Measurements from ENCODE around the gene FYCO1.

The FYCO1 gene

GRCh38 chr3:45911511-45912226, 84.0 kb downstream of the FYCO1 start:
- Histone ChIP-seq H3K4me1 (ENCODE audit: control insufficient read depth in 5 of 5, insufficient read depth in 5 of 5, low read length in 5 of 5) (peaks cover 0 to 4% (median 0%) of the 10 kb centered on the region in 5 donors), H3K36me3 (ENCODE audit: control insufficient read depth in 5 of 5, insufficient read depth in 5 of 5, low read length in 5 of 5) (peaks cover 0 to 3% (median 0%) of the 10 kb centered on the region in 5 donors), H3K27me3 (ENCODE audit: control insufficient read depth in 5 of 5, insufficient read depth in 4 of 5, low read length in 5 of 5) (no peaks in the 10 kb centered on the region), H3K27ac (ENCODE audit: low read depth, low read length) (no peak overlapping the region), H3K9ac (ENCODE audit: low read length in 5 of 5) (no peak overlapping the region), H3K9me3 (ENCODE audit: control insufficient read depth in 5 of 5, low read length in 5 of 5) (no peaks in the 10 kb centered on the region), H3K4me3 (ENCODE audit: low read depth in 1 of 5, low read length in 5 of 5) (no peak overlapping the region)

GRCh38 chr3:45910892-45911291, 84.7 kb downstream of the FYCO1 start:
- Histone ChIP-seq H3K9ac (ENCODE audit: low read length in 5 of 5) (no peak overlapping the region), H3K27me3 (ENCODE audit: control insufficient read depth in 5 of 5, insufficient read depth in 4 of 5, low read length in 5 of 5) (no peaks in the 10 kb centered on the region), H3K4me3 (ENCODE audit: low read depth in 1 of 5, low read length in 5 of 5) (no peak overlapping the region), H3K9me3 (ENCODE audit: control insufficient read depth in 5 of 5, low read length in 5 of 5) (no peaks in the 10 kb centered on the region), H3K27ac (ENCODE audit: low read depth, low read length) (no peak overlapping the region), H3K4me1 (ENCODE audit: control insufficient read depth in 5 of 5, insufficient read depth in 5 of 5, low read length in 5 of 5) (peaks cover 0 to 3% (median 0%) of the 10 kb centered on the region in 5 donors), H3K36me3 (ENCODE audit: control insufficient read depth in 5 of 5, insufficient read depth in 5 of 5, low read length in 5 of 5) (peaks cover 0 to 3% (median 0%) of the 10 kb centered on the region in 5 donors)

GRCh38 chr3:45909542-45909941, 86.1 kb downstream of the FYCO1 start:
- no peaks in the 10 kb centered on the region for H3K9me3 ChIP-seq (ENCODE audit: control insufficient read depth in 5 of 5, low read length in 5 of 5)
- H3K36me3 ChIP-seq (ENCODE audit: control insufficient read depth in 5 of 5, insufficient read depth in 5 of 5, low read length in 5 of 5), result peaks cover 0 to 3% (median 0%) of the 10 kb centered on the region in 5 donors
- no peak overlapping the region for H3K27ac ChIP-seq (ENCODE audit: low read depth, low read length)
- no peak overlapping the region for H3K4me3 ChIP-seq (ENCODE audit: low read depth in 1 of 5, low read length in 5 of 5)
- H3K9ac ChIP-seq (ENCODE audit: low read length in 5 of 5), result no peak overlapping the region
- H3K27me3 ChIP-seq (ENCODE audit: control insufficient read depth in 5 of 5, insufficient read depth in 4 of 5, low read length in 5 of 5), result no peaks in the 10 kb centered on the region
- H3K4me1 ChIP-seq (ENCODE audit: control insufficient read depth in 5 of 5, insufficient read depth in 5 of 5, low read length in 5 of 5), result no peaks in the 10 kb centered on the region

DNA sequence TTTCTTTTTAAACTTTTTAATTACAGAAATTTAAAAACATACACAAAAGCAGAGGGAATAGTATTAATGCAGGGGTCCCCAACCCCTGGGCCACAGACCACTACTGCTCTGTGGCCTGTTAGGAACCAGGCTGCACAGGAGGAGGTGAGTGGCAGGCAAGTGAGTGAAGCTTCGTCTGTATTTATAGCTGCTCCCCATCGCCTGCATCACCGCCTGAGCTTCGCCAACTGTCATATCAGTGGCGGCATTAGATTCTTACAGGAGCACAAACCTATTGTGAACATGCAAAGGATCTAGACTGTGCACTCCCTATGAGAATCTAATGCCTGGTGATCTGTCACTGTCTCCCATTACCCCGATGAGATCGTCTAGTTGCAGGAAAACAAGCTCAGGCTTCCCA, 86.9 kb downstream of the FYCO1 start:
- H3K4me3 ChIP-seq (ENCODE audit: low read depth in 1 of 5, low read length in 5 of 5), result no peak overlapping the region
- H3K27ac ChIP-seq (ENCODE audit: low read depth, low read length), result no peak overlapping the region
- H3K27me3 ChIP-seq (ENCODE audit: control insufficient read depth in 5 of 5, insufficient read depth in 4 of 5, low read length in 5 of 5), result no peaks in the 10 kb centered on the region
- H3K9ac ChIP-seq (ENCODE audit: low read length in 5 of 5), result no peak overlapping the region
- H3K4me1 ChIP-seq (ENCODE audit: control insufficient read depth in 5 of 5, insufficient read depth in 5 of 5, low read length in 5 of 5), result no peaks in the 10 kb centered on the region
- H3K36me3 ChIP-seq (ENCODE audit: control insufficient read depth in 5 of 5, insufficient read depth in 5 of 5, low read length in 5 of 5), result peaks cover 0 to 3% (median 0%) of the 10 kb centered on the region in 5 donors
- H3K9me3 ChIP-seq (ENCODE audit: control insufficient read depth in 5 of 5, low read length in 5 of 5), result no peaks in the 10 kb centered on the region

- H3K27me3 ChIP-seq (ENCODE audit: control insufficient read depth in 5 of 5, insufficient read depth in 4 of 5, low read length in 5 of 5), result no peaks in the 10 kb centered on the region
- H3K9ac ChIP-seq (ENCODE audit: low read length in 5 of 5), result no peak overlapping the region
- H3K4me1 ChIP-seq (ENCODE audit: control insufficient read depth in 5 of 5, insufficient read depth in 5 of 5, low read length in 5 of 5), result no peaks in the 10 kb centered on the region
- H3K36me3 ChIP-seq (ENCODE audit: control insufficient read depth in 5 of 5, insufficient read depth in 5 of 5, low read length in 5 of 5), result peaks cover 0 to 3% (median 0%) of the 10 kb centered on the region in 5 donors
- no peaks in the 10 kb centered on the region for H3K9me3 ChIP-seq (ENCODE audit: control insufficient read depth in 5 of 5, low read length in 5 of 5)
- H3K27ac ChIP-seq (ENCODE audit: low read depth, low read length), result no peak overlapping the region
- H3K4me3 ChIP-seq (ENCODE audit: low read depth in 1 of 5, low read length in 5 of 5), result no peak overlapping the region
These were observed 87.6 kb downstream of the FYCO1 start for GRCh38 chr3:45907769-45908705.

GRCh38 chr3:45906681-45907407, 88.8 kb downstream of the FYCO1 start:
- H3K4me1 ChIP-seq (ENCODE audit: control insufficient read depth in 5 of 5, insufficient read depth in 5 of 5, low read length in 5 of 5), result no peaks in the 10 kb centered on the region
- H3K4me3 ChIP-seq (ENCODE audit: low read depth in 1 of 5, low read length in 5 of 5), result no peak overlapping the region
- H3K27ac ChIP-seq (ENCODE audit: low read depth, low read length), result no peak overlapping the region
- no peaks in the 10 kb centered on the region for H3K36me3 ChIP-seq (ENCODE audit: control insufficient read depth in 5 of 5, insufficient read depth in 5 of 5, low read length in 5 of 5)
- H3K9me3 ChIP-seq (ENCODE audit: control insufficient read depth in 5 of 5, low read length in 5 of 5), result no peaks in the 10 kb centered on the region
- no peak overlapping the region for H3K9ac ChIP-seq (ENCODE audit: low read length in 5 of 5)
- H3K27me3 ChIP-seq (ENCODE audit: control insufficient read depth in 5 of 5, insufficient read depth in 4 of 5, low read length in 5 of 5), result no peaks in the 10 kb centered on the region

- no peak overlapping the region for H3K4me3 ChIP-seq (ENCODE audit: low read depth in 1 of 5, low read length in 5 of 5)
- no peaks in the 10 kb centered on the region for H3K4me1 ChIP-seq (ENCODE audit: control insufficient read depth in 5 of 5, insufficient read depth in 5 of 5, low read length in 5 of 5)
- H3K27me3 ChIP-seq (ENCODE audit: control insufficient read depth in 5 of 5, insufficient read depth in 4 of 5, low read length in 5 of 5), result no peaks in the 10 kb centered on the region
- H3K9me3 ChIP-seq (ENCODE audit: control insufficient read depth in 5 of 5, low read length in 5 of 5), result no peaks in the 10 kb centered on the region
- H3K36me3 ChIP-seq (ENCODE audit: control insufficient read depth in 5 of 5, insufficient read depth in 5 of 5, low read length in 5 of 5), result no peaks in the 10 kb centered on the region
- no peak overlapping the region for H3K27ac ChIP-seq (ENCODE audit: low read depth, low read length)
- no peak overlapping the region for H3K9ac ChIP-seq (ENCODE audit: low read length in 5 of 5)
These were observed 89.9 kb downstream of the FYCO1 start for GRCh38 chr3:45905755-45906154.

DNA sequence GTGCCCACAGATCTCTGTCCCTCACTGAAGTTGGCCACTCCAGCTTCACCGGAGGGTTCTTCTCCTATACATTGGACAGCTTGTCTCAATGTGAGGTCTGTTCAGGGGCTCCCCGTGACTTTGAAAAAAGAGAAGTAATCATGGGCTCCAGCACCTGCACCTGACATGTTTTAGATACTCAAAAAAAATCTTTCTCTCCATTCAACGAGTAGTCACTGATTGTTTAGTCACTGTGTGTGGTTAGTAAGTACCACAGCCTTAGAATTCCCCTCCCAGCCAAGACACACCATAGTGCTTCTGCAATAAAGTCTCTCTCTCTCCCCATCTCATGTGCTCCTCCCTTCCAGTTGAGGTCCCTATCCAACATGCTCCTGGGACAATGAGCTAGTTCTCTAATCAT, 90.7 kb downstream of the FYCO1 start:
- no peak overlapping the region for H3K4me3 ChIP-seq (ENCODE audit: low read depth in 1 of 5, low read length in 5 of 5)

DNA sequence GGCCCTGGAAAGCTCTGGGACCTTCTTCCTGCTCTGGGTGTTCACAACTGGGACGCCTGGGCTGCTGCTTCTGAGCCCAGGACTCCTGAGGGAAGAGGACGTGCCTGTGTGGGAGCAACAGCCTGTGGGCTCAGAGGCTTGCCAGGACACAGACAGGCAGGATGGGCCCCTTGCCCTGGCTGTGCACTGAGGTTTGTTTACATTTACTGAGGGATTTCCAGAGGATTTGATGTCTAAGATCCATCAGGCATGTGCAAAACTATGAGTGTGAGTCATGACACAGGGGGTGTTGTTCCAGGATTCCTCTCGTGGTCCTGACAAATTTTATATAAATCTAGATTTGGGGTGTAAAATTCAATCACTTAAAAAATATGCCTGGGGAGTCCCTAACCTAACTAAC, 98.7 kb downstream of the FYCO1 start:
- no peaks in the 10 kb centered on the region for H3K27me3 ChIP-seq (ENCODE audit: control insufficient read depth in 5 of 5, insufficient read depth in 4 of 5, low read length in 5 of 5)
- no peaks in the 10 kb centered on the region for H3K9me3 ChIP-seq (ENCODE audit: control insufficient read depth in 5 of 5, low read length in 5 of 5)
- H3K4me3 ChIP-seq (ENCODE audit: low read depth in 1 of 5, low read length in 5 of 5), result no peak overlapping the region
- no peak overlapping the region for H3K9ac ChIP-seq (ENCODE audit: low read length in 5 of 5)
- H3K36me3 ChIP-seq (ENCODE audit: control insufficient read depth in 5 of 5, insufficient read depth in 5 of 5, low read length in 5 of 5), result no peaks in the 10 kb centered on the region
- H3K4me1 ChIP-seq (ENCODE audit: control insufficient read depth in 5 of 5, insufficient read depth in 5 of 5, low read length in 5 of 5), result no peaks in the 10 kb centered on the region
- H3K27ac ChIP-seq (ENCODE audit: low read depth, low read length), result no peak overlapping the region

More for the DNA sequence above, 90.7 kb downstream of the FYCO1 start:
- no peak overlapping the region for H3K9ac ChIP-seq (ENCODE audit: low read length in 5 of 5)
- H3K9me3 ChIP-seq (ENCODE audit: control insufficient read depth in 5 of 5, low read length in 5 of 5), result no peaks in the 10 kb centered on the region
- H3K4me1 ChIP-seq (ENCODE audit: control insufficient read depth in 5 of 5, insufficient read depth in 5 of 5, low read length in 5 of 5), result no peaks in the 10 kb centered on the region
- H3K36me3 ChIP-seq (ENCODE audit: control insufficient read depth in 5 of 5, insufficient read depth in 5 of 5, low read length in 5 of 5), result no peaks in the 10 kb centered on the region
- H3K27me3 ChIP-seq (ENCODE audit: control insufficient read depth in 5 of 5, insufficient read depth in 4 of 5, low read length in 5 of 5), result no peaks in the 10 kb centered on the region
- no peak overlapping the region for H3K27ac ChIP-seq (ENCODE audit: low read depth, low read length)
